Kidney (tissue), 14 donors: ENCODE data around the gene UCK1. TPM values are rescaled to one million over a fixed set of nuclear protein-coding genes. Genes with fewer than 3 reads are reported as not detected.

Experiments used
- DNase-seq, 5 donors: peaks; one replicate each; pipeline ENCODE4 v3.0.0-alpha.2; 2013 to 2020
- FAIRE-seq: peaks from 2 replicates; lab custom pipeline; 2012; peaks lifted over from hg19 to GRCh38; lab: Jason Lieb, UNC
- H3K27ac ChIP-seq, 2 donors: one replicate each; pipeline ENCODE4 v1.7.0; 2013; ENCODE audit warnings: low read depth in 2 of 2, low read length in 2 of 2, inconsistent platforms in 1 of 2
- H3K27me3 ChIP-seq: one replicate; pipeline ENCODE4 v1.7.1; 2013; ENCODE audit warnings: low read length, inconsistent platforms; ENCODE audit not compliant: control insufficient read depth, insufficient read depth
- H3K36me3 ChIP-seq, 3 donors: one replicate each; pipeline versions ENCODE4 v1.7.0 to v1.7.1; 2013; ENCODE audit warnings: low read length in 3 of 3, control low read depth in 1 of 3, inconsistent platforms in 1 of 3; ENCODE audit not compliant: insufficient read depth in 3 of 3, control insufficient read depth in 2 of 3
- H3K4me1 ChIP-seq, 3 donors: one replicate each; pipeline versions ENCODE4 v1.7.0 to v1.7.1; 2013; ENCODE audit warnings: low read length in 3 of 3, inconsistent platforms in 1 of 3, low read depth in 1 of 3; ENCODE audit not compliant: control insufficient read depth in 2 of 3, insufficient read depth in 2 of 3
- H3K4me3 ChIP-seq, 3 donors: one replicate each; pipeline versions ENCODE4 v1.7.0 to v1.8.1; 2013; ENCODE audit warnings: low read length in 3 of 3, control low read depth in 1 of 3, inconsistent platforms in 1 of 3
- H3K9ac ChIP-seq, 3 donors: one replicate each; pipeline versions ENCODE4 v1.7.0 to v1.7.1; 2013; ENCODE audit warnings: low read length in 3 of 3, control low read depth in 1 of 3, inconsistent platforms in 1 of 3
- H3K9me3 ChIP-seq, 3 donors: one replicate each; pipeline versions ENCODE4 v1.7.0 to v1.7.1; 2013; ENCODE audit warnings: low read length in 3 of 3, control low read depth in 1 of 3, inconsistent platforms in 1 of 3; ENCODE audit not compliant: control insufficient read depth in 2 of 3, insufficient read depth in 1 of 3
- CTCF ChIP-seq: IDR thresholded peaks from 3 replicates; pipeline ENCODE4 v1.5.1; 2012; ENCODE audit warnings: mild to moderate bottlenecking, moderate library complexity, borderline replicate concordance; ENCODE audit not compliant: insufficient read depth; ENCODE audit errors: extremely low read depth
- intact Hi-C: fragments of 100-400 bp; cut with DNase I; formaldehyde crosslinking; loops from one replicate; pipeline ENCODE4 v1.11.1; 2022
- polyA plus RNA-seq: library from polyadenylated mRNA; stranded (reverse); fragments of 350-450 nt; fragmentation: Illumina TruSeq; extraction: RNeasy Lipid Tissue Mini Kit (QIAGEN cat#74804); gene quantifications from one replicate; pipeline ENCODE4 v1.2.3, GENCODE V29; 2014; ENCODE audit warnings: low read depth, low replicate concordance; ENCODE audit not compliant: insufficient read depth
- total RNA-seq: library from RNA; stranded (reverse); fragmentation: NEBNext Ultra II Directional; extraction: Animal tissue kit (Norgen Biotek cat#: 25700); gene quantifications from one replicate; pipeline ENCODE4 v1.2.1, GENCODE V29; 2021
- donor health status: control.
- donor health status: control.
- donor health status: control.
- donor health status: control.
- donor health status: control.
- donor health status: DM: yes; HTN: yes; CAD: no.
- donor health status: Normal renal cell carcinoma (clear cell type).

The UCK1 gene
- total and polyA plus RNA-seq, 2 donors from 2014 or later, result 31.3 to 34.6 TPM

GRCh38 chr9:131484051-131484445 lies 47.0 kb downstream of the UCK1 start:
- FAIRE-seq (no peak), DNase-seq (no peak)
- Histone ChIP-seq H3K4me1 (no peaks in the 10 kb centered on the region), H3K27me3 (no peaks in the 10 kb centered on the region), H3K36me3 (peaks cover 9 to 77% (median 77%) of the 10 kb centered on the region in 3 donors), H3K9me3 (no peaks in the 10 kb centered on the region), H3K4me3 (no peak overlapping the region), H3K9ac (no peak overlapping the region), H3K27ac (no peak overlapping the region)
- intact Hi-C loops, result no loop called here
- TF ChIP-seq CTCF, result no peak

- H3K9ac ChIP-seq, result no peak overlapping the region
- no peaks in the 10 kb centered on the region for H3K27me3 ChIP-seq
- H3K4me3 ChIP-seq, result no peak overlapping the region
- no peak for DNase-seq
- no peaks in the 10 kb centered on the region for H3K9me3 ChIP-seq
- H3K27ac ChIP-seq, result no peak overlapping the region
- no peak for FAIRE-seq
- peaks cover 10 to 77% (median 76%) of the 10 kb centered on the region in 3 donors for H3K36me3 ChIP-seq
- no peak for TF ChIP-seq CTCF
- intact Hi-C loops, result no loop called here
- H3K4me1 ChIP-seq, result no peaks in the 10 kb centered on the region
Observed at GRCh38 chr9:131483319-131484050, 47.6 kb downstream of the UCK1 start.

GRCh38 chr9:131482343-131483006 lies 48.6 kb downstream of the UCK1 start:
- Histone ChIP-seq H3K4me1 (no peaks in the 10 kb centered on the region), H3K27ac (no peak overlapping the region), H3K27me3 (no peaks in the 10 kb centered on the region), H3K9ac (no peak overlapping the region), H3K4me3 (no peak overlapping the region), H3K9me3 (no peaks in the 10 kb centered on the region), H3K36me3 (peaks cover 11 to 80% (median 76%) of the 10 kb centered on the region in 3 donors)
- no peak for TF ChIP-seq CTCF
- no peak for DNase-seq
- intact Hi-C loops, result no loop called here
- no peak for FAIRE-seq
